GM23338 (cell line): ENCODE results near the gene ENDOU.

Source experiments
- CREB1 ChIP-seq: fragments of 250-450 bp; sonication (Bioruptor Pico); IDR thresholded peaks from 2 replicates; pipeline ENCODE4 v1.5.0; 2020; ENCODE audit warnings: low read depth, mild to moderate bottlenecking, moderate library complexity
- CTCF ChIP-seq, 2 experiments: fragments of 200-600 bp in 1 of 2; sonication (generic) in 1 of 2; conservative IDR thresholded peaks; 2 replicates each; pipeline versions ENCODE4 v1.5.1 to v1.6.1; 2016 to 2017; ENCODE audit warnings: antibody characterized with exemption in 2 of 2, low read depth in 2 of 2, mild to moderate bottlenecking in 2 of 2, moderate library complexity in 1 of 2
- ETS1 ChIP-seq: IDR thresholded peaks from 2 replicates; pipeline ENCODE4 v1.6.1; 2016; ENCODE audit warnings: antibody characterized with exemption
- EZH2 ChIP-seq: fragments of 200-600 bp; sonication (generic); IDR thresholded peaks from one replicate; pipeline ENCODE4 v1.8.0; 2017; ENCODE audit warnings: antibody characterized with exemption, mild to moderate bottlenecking, low read depth; ENCODE audit not compliant: unreplicated experiment
- EZH2phosphoT487 ChIP-seq: fragments of 200-600 bp; sonication (generic); IDR thresholded peaks from one replicate; pipeline ENCODE4 v1.8.1; 2018; ENCODE audit warnings: antibody characterized with exemption; ENCODE audit not compliant: unreplicated experiment
- POLR2AphosphoS5 ChIP-seq: IDR thresholded peaks from 2 replicates; pipeline ENCODE4 v1.6.1; 2016; ENCODE audit warnings: antibody characterized with exemption, low read depth

DNA sequence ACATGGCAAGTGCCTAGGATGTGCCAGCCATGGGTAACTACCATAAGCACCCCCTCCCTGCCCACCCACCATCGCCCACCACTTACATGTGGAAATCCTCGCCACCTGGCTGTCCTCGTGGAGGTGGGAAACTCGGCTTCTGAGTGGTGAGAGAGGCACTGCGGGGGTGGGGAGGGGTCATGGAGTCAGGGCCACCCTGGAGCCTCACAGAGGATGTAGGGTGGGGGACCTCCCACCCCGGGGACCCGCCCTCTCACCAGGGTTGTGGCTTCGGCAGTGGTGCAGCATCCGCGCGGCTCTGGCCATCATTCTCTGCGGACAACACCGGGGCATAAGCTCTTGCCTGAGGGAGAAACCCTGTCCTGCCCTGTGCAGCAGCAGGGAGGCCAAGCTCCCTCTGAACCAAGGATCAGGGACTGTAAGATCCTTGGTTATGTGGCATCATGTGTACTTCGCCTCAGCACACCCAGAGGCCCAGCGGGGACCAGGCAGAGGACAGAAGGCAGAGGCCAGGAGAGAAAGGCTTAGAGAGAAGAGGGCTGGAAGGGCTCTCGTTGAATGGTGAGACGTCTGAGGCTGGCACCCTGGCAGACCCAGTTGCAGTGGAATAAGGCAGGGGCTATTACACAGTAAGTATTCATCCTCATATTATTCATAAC, 12.8 kb upstream of the ENDOU start:
- no peak for TF ChIP-seq CTCF (conservative IDR thresholded peaks at IDR 0.05; ENCODE audit: low read depth in 2 of 2)
- no peak for TF ChIP-seq CREB1 (CRISPR knock-in tag)
- TF ChIP-seq EZH2phosphoT487, result no peak
- TF ChIP-seq EZH2, result no peak
- TF ChIP-seq ETS1, result no peak
- no peak for TF ChIP-seq POLR2AphosphoS5
